ENCODE measurements around the gene MEX3D. TPM values are rescaled to one million over a fixed set of nuclear protein-coding genes. Genes with fewer than 3 reads are reported as not detected.
A peak's percentile ranks its signal among the peaks of the same experiment; 100 is the strongest.

MEX3D gene
- total and polyA plus RNA-seq, 9 donors: 7.3 to 54.4 (median 34.8) TPM

- Histone ChIP-seq H3K4me3 (no peak overlapping the region), H3K9me3 (no peaks in the 10 kb centered on the region), H3K4me1 (ENCODE audit: insufficient read depth) (peaks cover 3% of the 10 kb centered on the region), H3K27ac (no peak overlapping the region), H3K36me3 (no peaks in the 10 kb centered on the region), H3K27me3 (no peaks in the 10 kb centered on the region)
- no peak for DNase-seq
- no peak for TF ChIP-seq POLR2A (IDR thresholded peaks at IDR 0.05)
- intact Hi-C loops (cut with DNase I): no loop called here
- WGBS, 3 donors: 66 to 81% (median 69%) methylated on average over 23 to 31 of the region's 31 CpGs
These were observed 42.8 kb downstream of the MEX3D start for GRCh38 chr19:1525343-1525742.

GRCh38 chr19:1524972-1525325 is 43.2 kb downstream of the MEX3D start:
- DNase-seq: no peak
- WGBS, 3 donors: 38 to 56% (median 52%) methylated on average over 16 to 17 of the region's 17 CpGs
- Histone ChIP-seq H3K36me3 (no peaks in the 10 kb centered on the region), H3K9me3 (no peaks in the 10 kb centered on the region), H3K27ac (no peak overlapping the region), H3K4me3 (no peak overlapping the region), H3K27me3 (no peaks in the 10 kb centered on the region), H3K4me1 (ENCODE audit: insufficient read depth) (peaks cover 3% of the 10 kb centered on the region)
- TF ChIP-seq CTCF (IDR thresholded peaks at IDR 0.05): no peak
- no peak for TF ChIP-seq POLR2A (IDR thresholded peaks at IDR 0.05)
- no peak for TF ChIP-seq EP300 (IDR thresholded peaks at IDR 0.05)
- intact Hi-C loops (cut with DNase I): no loop called here

GRCh38 chr19:1524287-1524971 is 43.7 kb downstream of the MEX3D start:
- Histone ChIP-seq H3K4me1 (ENCODE audit: insufficient read depth) (peaks cover 3% of the 10 kb centered on the region), H3K27ac (no peak overlapping the region), H3K9me3 (no peaks in the 10 kb centered on the region), H3K4me3 (peak overlapping the region; percentile 20), H3K36me3 (no peaks in the 10 kb centered on the region), H3K27me3 (no peaks in the 10 kb centered on the region)
- intact Hi-C loops (cut with DNase I): no loop called here
- DNase-seq: no peak
- 3 to 11% (median 6%) methylated on average over 20 to 49 of the region's 49 CpGs for WGBS, 3 donors
- TF ChIP-seq CTCF (IDR thresholded peaks at IDR 0.05): no peak

- WGBS, 3 donors: 5 to 30% (median 17%) methylated on average over 21 to 90 of the region's 92 CpGs
- DNase-seq: no peak
- intact Hi-C loops (cut with DNase I): no loop called here
- Histone ChIP-seq H3K36me3 (no peaks in the 10 kb centered on the region), H3K27ac (no peak within 1 kb of the TSS), H3K27me3 (no peaks in the 10 kb centered on the region), H3K4me3 (peak within 1 kb of the TSS; percentile 20), H3K4me1 (ENCODE audit: insufficient read depth) (peaks cover 3% of the 10 kb centered on the region), H3K9me3 (no peaks in the 10 kb centered on the region)
- no peak for TF ChIP-seq POLR2A (IDR thresholded peaks at IDR 0.05)
- no peak for TF ChIP-seq EP300 (IDR thresholded peaks at IDR 0.05)
- no peak for TF ChIP-seq CTCF (IDR thresholded peaks at IDR 0.05)
These were observed 44.5 kb downstream of the MEX3D start, which contains the start of gene PLK5 for GRCh38 chr19:1523412-1524286. PLK5 (plus strand) TSS chr19:1524077; CDS start chr19:1526997, 2,920 bp downstream.

GRCh38 chr19:1522838-1523237 is 45.3 kb downstream of the MEX3D start:
- TF ChIP-seq EP300 (IDR thresholded peaks at IDR 0.05): no peak
- TF ChIP-seq POLR2A (IDR thresholded peaks at IDR 0.05): no peak
- no peak for TF ChIP-seq CTCF (IDR thresholded peaks at IDR 0.05)
- no peak for DNase-seq
- H3K27me3 ChIP-seq: no peaks in the 10 kb centered on the region
- H3K36me3 ChIP-seq: no peaks in the 10 kb centered on the region
- H3K27ac ChIP-seq: no peak overlapping the region
- intact Hi-C loops (cut with DNase I): no loop called here
- H3K4me1 ChIP-seq (ENCODE audit: insufficient read depth): peaks cover 3% of the 10 kb centered on the region
- H3K4me3 ChIP-seq: no peak overlapping the region
- no peaks in the 10 kb centered on the region for H3K9me3 ChIP-seq
- 73 to 85% (median 78%) methylated on average over 16 to 18 of the region's 18 CpGs for WGBS, 3 donors

Measured in ovary (tissue), 9 donors.